NCI-H1417 (cell line): ENCODE measurements around the gene GATA5.
"Not testable (repeated sequence)": the region's sequence is repeated elsewhere in the genome, so short reads cannot be mapped to it uniquely, and the experiment has no call there.

Experiments used
- DNase-seq, 3 experiments: peaks; one replicate each; lab custom pipeline; 2025; lab: John Stamatoyannopoulos, UW

The GATA5 gene

GRCh38 chr20:62430311-62430853, 45.4 kb downstream of the GATA5 start:
- DNase-seq, result no peak

GRCh38 chr20:62429455-62430310, 46.1 kb downstream of the GATA5 start:
- no peak for DNase-seq

GRCh38 chr20:62428396-62429295, 47.1 kb downstream of the GATA5 start:
- no peak for DNase-seq

GRCh38 chr20:62428002-62428372, 47.8 kb downstream of the GATA5 start:
- DNase-seq, result no peak

GRCh38 chr20:62427172-62428001, 48.4 kb downstream of the GATA5 start, which contains the start of gene RBBP8NL:
RBBP8NL (minus strand) TSS chr20:62427539; CDS start chr20:62419647, 7,892 bp downstream.
- DNase-seq, result peak in 2 of 3 experiments; percentile 83 to 94

GRCh38 chr20:62426699-62427131, 49.1 kb downstream of the GATA5 start:
- peak; percentile 43 to 75 (median 57) for DNase-seq

GRCh38 chr20:62426059-62426348, 49.8 kb downstream of the GATA5 start:
- DNase-seq, result not testable (repeated sequence)

- no peak for DNase-seq
These were observed 50.3 kb downstream of the GATA5 start for GRCh38 chr20:62425281-62426058.

- no peak for DNase-seq
These were observed 51.3 kb downstream of the GATA5 start for GRCh38 chr20:62424249-62425107.

- no peak for DNase-seq
These were observed 52.5 kb downstream of the GATA5 start for GRCh38 chr20:62423326-62423706.

- DNase-seq, result no peak
These were observed 53.0 kb downstream of the GATA5 start for GRCh38 chr20:62422636-62423325.

GRCh38 chr20:62421716-62421990, 54.1 kb downstream of the GATA5 start:
- no peak for DNase-seq

GRCh38 chr20:62420846-62421715, 54.7 kb downstream of the GATA5 start:
- DNase-seq, result no peak

GRCh38 chr20:62419759-62420158, 56.0 kb downstream of the GATA5 start:
- DNase-seq, result no peak

- DNase-seq, result no peak
These were observed 56.9 kb downstream of the GATA5 start for GRCh38 chr20:62418709-62419487.

GRCh38 chr20:62417981-62418708, 57.6 kb downstream of the GATA5 start:
- no peak for DNase-seq
